ENCODE data around the gene HOXB8. TPM values are rescaled to one million over a fixed set of nuclear protein-coding genes. Genes with fewer than 3 reads are reported as not detected.

Gene HOXB8
- polyA plus RNA-seq, 1 donor from 2014 or later, result not detected

DNA sequence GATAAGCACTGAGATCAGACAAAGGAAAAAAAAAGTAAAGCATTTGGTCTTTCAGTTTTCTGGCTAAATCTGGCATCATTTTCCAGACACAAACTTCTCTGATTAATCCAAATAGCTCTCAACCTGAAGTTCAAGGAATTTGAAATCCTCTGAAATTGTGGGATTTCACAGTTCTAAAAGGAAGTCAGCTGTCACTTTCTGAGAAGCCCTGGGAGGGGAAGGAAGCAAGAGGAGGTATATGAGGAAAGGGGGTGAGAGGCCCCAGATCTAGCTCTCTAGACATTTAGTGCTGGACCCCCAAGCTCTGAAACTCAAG is 28.6 kb upstream of the HOXB8 start:
- H4K20me1 ChIP-seq (ENCODE audit: insufficient read depth), result no peaks in the 10 kb centered on the region
- no peaks in the 10 kb centered on the region for H3K36me3 ChIP-seq (ENCODE audit: insufficient read depth, low read length)
- no peak overlapping the region for H2AFZ ChIP-seq (ENCODE audit: low read depth, low read length)
- H3K4me2 ChIP-seq (ENCODE audit: low read length), result no peak overlapping the region
- H3K9ac ChIP-seq (ENCODE audit: low read length), result no peak overlapping the region
- no peak overlapping the region for H3K27ac ChIP-seq (ENCODE audit: low read length)
- H3K27me3 ChIP-seq (ENCODE audit: insufficient read depth, low read depth, low read length), result peaks cover 100% of the 10 kb centered on the region
- no peaks in the 10 kb centered on the region for H3K9me2 ChIP-seq (ENCODE audit: insufficient read depth, low read length)
- H3K79me2 ChIP-seq (replicated peaks; ENCODE audit: insufficient read depth, low read length), result no peaks in the 10 kb centered on the region
- no peak overlapping the region for H3K4me3 ChIP-seq (ENCODE audit: low read length)
- H3K9me3 ChIP-seq (ENCODE audit: low read length), result peaks cover 4% of the 10 kb centered on the region
- no peaks in the 10 kb centered on the region for H3F3A ChIP-seq (ENCODE audit: insufficient read depth, low read length, poor library complexity, severe bottlenecking)
- no peak for TF ChIP-seq EP300 (conservative IDR thresholded peaks at IDR 0.05; ENCODE audit: poor library complexity, severe bottlenecking)
- TF ChIP-seq MXI1 (conservative IDR thresholded peaks at IDR 0.05; ENCODE audit: poor library complexity, severe bottlenecking), result no peak
- no peak for TF ChIP-seq TAF1 (IDR thresholded peaks at IDR 0.05; ENCODE audit: low read depth)
- TF ChIP-seq, protein P1, sequence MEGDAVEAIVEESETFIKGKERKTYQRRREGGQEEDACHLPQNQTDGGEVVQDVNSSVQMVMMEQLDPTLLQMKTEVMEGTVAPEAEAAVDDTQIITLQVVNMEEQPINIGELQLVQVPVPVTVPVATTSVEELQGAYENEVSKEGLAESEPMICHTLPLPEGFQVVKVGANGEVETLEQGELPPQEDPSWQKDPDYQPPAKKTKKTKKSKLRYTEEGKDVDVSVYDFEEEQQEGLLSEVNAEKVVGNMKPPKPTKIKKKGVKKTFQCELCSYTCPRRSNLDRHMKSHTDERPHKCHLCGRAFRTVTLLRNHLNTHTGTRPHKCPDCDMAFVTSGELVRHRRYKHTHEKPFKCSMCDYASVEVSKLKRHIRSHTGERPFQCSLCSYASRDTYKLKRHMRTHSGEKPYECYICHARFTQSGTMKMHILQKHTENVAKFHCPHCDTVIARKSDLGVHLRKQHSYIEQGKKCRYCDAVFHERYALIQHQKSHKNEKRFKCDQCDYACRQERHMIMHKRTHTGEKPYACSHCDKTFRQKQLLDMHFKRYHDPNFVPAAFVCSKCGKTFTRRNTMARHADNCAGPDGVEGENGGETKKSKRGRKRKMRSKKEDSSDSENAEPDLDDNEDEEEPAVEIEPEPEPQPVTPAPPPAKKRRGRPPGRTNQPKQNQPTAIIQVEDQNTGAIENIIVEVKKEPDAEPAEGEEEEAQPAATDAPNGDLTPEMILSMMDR (IDR thresholded peaks at IDR 0.05; ENCODE audit: poor library complexity, severe bottlenecking), result no peak
- TF ChIP-seq EZH2 (IDR thresholded peaks at IDR 0.05; ENCODE audit: borderline replicate concordance, insufficient read depth, low read length, poor library complexity, severe bottlenecking), result no peak
- no peak for TF ChIP-seq RAD21 (conservative IDR thresholded peaks at IDR 0.05)
- TF ChIP-seq, protein P2, sequence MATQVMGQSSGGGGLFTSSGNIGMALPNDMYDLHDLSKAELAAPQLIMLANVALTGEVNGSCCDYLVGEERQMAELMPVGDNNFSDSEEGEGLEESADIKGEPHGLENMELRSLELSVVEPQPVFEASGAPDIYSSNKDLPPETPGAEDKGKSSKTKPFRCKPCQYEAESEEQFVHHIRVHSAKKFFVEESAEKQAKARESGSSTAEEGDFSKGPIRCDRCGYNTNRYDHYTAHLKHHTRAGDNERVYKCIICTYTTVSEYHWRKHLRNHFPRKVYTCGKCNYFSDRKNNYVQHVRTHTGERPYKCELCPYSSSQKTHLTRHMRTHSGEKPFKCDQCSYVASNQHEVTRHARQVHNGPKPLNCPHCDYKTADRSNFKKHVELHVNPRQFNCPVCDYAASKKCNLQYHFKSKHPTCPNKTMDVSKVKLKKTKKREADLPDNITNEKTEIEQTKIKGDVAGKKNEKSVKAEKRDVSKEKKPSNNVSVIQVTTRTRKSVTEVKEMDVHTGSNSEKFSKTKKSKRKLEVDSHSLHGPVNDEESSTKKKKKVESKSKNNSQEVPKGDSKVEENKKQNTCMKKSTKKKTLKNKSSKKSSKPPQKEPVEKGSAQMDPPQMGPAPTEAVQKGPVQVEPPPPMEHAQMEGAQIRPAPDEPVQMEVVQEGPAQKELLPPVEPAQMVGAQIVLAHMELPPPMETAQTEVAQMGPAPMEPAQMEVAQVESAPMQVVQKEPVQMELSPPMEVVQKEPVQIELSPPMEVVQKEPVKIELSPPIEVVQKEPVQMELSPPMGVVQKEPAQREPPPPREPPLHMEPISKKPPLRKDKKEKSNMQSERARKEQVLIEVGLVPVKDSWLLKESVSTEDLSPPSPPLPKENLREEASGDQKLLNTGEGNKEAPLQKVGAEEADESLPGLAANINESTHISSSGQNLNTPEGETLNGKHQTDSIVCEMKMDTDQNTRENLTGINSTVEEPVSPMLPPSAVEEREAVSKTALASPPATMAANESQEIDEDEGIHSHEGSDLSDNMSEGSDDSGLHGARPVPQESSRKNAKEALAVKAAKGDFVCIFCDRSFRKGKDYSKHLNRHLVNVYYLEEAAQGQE (IDR thresholded peaks at IDR 0.05; ENCODE audit: borderline replicate concordance), result no peak
- TF ChIP-seq POLR2AphosphoS5 (IDR thresholded peaks at IDR 0.05), result no peak
- TF ChIP-seq SMC3 (conservative IDR thresholded peaks at IDR 0.05; ENCODE audit: poor library complexity), result no peak

DNA sequence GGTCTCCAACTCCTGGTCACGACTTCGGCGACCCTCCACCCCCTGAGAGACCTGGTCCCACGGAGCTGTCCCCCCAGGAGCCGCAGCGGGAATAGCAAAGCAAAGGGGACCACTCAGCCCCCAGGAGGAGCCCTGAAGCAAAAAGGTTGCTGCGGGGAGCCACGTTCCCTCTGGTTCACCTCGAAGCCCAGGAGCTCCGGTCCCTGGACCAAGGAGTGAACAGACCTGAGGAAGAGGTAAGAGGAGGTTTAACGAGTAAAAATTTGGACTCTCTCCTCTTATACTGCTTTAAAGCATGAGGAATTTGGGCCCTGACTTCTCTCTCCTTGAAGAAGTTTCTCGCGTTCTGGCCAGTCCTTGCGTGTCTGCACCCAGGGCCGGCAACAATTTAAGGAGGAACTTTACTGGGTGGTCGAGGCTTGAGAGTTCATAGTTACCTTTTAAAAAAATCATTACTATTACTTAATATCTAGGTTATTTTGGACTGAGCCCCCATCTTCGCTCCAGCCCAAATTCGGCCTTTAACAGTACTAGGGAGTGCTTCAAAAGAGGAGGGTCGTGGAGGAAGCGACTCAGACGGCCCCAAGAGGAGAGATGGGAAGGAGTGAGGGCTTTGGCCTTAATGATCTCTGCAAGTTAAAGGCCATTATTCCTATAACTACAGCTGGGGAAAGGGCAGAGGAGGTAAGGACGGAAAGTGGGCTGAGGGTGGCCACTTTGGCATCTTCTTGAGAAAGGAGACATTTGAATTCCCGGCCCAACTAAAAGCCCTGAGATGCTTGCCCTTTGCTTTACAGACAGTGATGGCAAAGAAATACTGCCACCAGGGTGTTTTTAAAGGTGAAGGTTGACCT is 28.0 kb upstream of the HOXB8 start:
- H3K27me3 ChIP-seq (ENCODE audit: insufficient read depth, low read depth, low read length), result peaks cover 100% of the 10 kb centered on the region
- H3K4me2 ChIP-seq (ENCODE audit: low read length), result no peak overlapping the region
- H4K20me1 ChIP-seq (ENCODE audit: insufficient read depth), result no peaks in the 10 kb centered on the region

More for the DNA sequence above, 28.0 kb upstream of the HOXB8 start:
- Histone ChIP-seq H2AFZ (ENCODE audit: low read depth, low read length) (no peak overlapping the region), H3K79me2 (replicated peaks; ENCODE audit: insufficient read depth, low read length) (no peaks in the 10 kb centered on the region), H3K27ac (ENCODE audit: low read length) (no peak overlapping the region), H3K9me3 (ENCODE audit: low read length) (peaks cover 4% of the 10 kb centered on the region), H3K9me2 (ENCODE audit: insufficient read depth, low read length) (no peaks in the 10 kb centered on the region), H3K36me3 (ENCODE audit: insufficient read depth, low read length) (no peaks in the 10 kb centered on the region), H3F3A (ENCODE audit: insufficient read depth, low read length, poor library complexity, severe bottlenecking) (no peaks in the 10 kb centered on the region), H3K4me3 (ENCODE audit: low read length) (no peak overlapping the region), H3K9ac (ENCODE audit: low read length) (no peak overlapping the region)
- TF ChIP-seq EP300 (conservative IDR thresholded peaks at IDR 0.05; ENCODE audit: poor library complexity, severe bottlenecking) (no peak), TAF1 (IDR thresholded peaks at IDR 0.05; ENCODE audit: low read depth) (no peak), SMC3 (conservative IDR thresholded peaks at IDR 0.05; ENCODE audit: poor library complexity) (no peak), POLR2AphosphoS5 (IDR thresholded peaks at IDR 0.05) (no peak), MXI1 (conservative IDR thresholded peaks at IDR 0.05; ENCODE audit: poor library complexity, severe bottlenecking) (no peak), EZH2 (IDR thresholded peaks at IDR 0.05; ENCODE audit: borderline replicate concordance, insufficient read depth, low read length, poor library complexity, severe bottlenecking) (no peak), RAD21 (conservative IDR thresholded peaks at IDR 0.05) (no peak)
- TF ChIP-seq, protein P2 (IDR thresholded peaks at IDR 0.05; ENCODE audit: borderline replicate concordance), result no peak
- TF ChIP-seq, protein P1 (IDR thresholded peaks at IDR 0.05; ENCODE audit: poor library complexity, severe bottlenecking), result no peak

Data from neural cell (in vitro differentiated cells).